GM19467 (cell line): ENCODE results near the gene SYT1.

Source experiments
- ATAC-seq: cut with Tn5 transposase; IDR thresholded peaks from one replicate; pipeline ENCODE4 v1.9.1; 2021; ENCODE audit warnings: mild to moderate bottlenecking, moderate library complexity; ENCODE audit not compliant: unreplicated experiment

Gene SYT1

DNA sequence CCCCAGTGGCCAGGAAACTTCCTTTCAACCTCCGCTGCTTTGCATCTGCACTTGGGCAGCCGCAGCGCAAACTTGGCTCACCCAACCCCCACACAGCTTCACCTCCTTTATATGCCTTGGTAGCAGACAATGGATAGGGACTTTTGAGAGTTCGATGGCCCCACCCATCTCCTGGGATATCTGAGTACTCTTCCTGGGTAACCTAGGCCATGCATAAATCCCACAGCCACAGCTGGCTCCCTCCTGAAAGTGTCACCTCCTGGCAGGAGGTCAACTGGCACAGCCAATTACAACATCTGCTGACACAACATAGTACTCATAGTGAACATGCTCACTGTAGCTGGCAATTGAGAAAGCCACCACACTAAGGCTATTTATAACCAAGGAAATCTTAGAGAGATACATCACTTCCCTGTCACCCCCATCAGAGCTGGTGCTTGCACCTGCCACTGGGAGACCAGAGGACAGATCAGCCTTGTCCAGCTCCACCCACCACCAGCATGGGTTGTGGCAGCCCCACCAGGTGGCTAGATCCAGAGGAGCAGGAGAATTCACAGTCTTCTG, 410.0 kb downstream of the SYT1 start:
- no peak for ATAC-seq

DNA sequence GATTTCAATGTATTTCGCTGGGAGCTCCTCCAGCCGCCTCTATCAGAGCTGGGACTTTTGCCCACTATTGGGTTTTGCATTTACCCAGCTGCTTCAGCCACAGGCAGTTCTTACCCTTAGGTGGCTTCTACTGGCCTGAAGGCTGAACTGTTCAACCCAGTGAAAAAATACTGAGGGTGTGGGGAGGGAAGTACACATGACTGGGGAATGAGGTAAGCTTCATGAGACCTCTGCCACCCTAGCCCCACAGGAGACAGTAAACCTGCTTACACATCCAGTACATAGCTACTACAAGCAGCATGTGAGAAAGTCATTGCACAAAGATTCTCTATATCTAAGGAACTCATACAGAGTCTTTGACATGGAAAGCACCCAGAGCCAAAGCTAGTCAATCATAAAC, 411.1 kb downstream of the SYT1 start:
- ATAC-seq: no peak

DNA sequence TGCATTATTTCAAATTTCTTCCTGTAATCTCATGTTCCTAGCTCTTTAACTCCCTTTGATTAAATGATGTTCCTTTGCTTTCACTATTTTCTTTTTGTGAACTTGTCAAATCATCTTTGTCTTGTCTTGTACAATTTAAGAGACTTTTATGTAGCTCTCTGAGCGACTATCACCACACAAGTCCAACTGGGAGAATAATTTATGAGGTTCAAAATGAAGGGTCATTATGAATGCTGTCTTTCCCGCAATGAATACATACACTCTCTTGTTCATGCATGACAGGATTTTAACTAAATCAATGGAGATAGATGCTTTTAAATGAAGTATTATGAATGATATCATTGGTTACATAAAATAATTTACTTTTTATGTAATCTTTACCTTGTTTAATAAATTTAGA, 418.8 kb downstream of the SYT1 start:
- ATAC-seq: no peak

DNA sequence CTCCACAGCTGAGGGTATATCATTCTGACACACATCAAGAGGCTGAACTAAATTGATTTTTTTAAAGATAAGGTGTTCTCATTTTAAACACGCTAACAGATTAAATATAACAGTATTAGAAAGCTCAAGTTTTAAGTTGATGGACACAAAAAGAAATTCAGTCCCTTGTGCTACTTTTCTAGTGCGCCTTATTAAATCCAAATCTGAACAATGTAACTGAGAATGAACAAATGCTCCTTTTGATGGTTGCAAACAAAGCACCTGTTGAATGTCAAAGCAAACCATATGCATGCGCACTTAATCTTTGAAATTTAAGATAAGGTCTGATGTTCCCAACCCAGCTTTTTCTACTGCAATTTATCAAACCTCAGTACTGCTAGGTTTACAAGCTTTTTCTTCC, 424.3 kb downstream of the SYT1 start:
- ATAC-seq: no peak

DNA sequence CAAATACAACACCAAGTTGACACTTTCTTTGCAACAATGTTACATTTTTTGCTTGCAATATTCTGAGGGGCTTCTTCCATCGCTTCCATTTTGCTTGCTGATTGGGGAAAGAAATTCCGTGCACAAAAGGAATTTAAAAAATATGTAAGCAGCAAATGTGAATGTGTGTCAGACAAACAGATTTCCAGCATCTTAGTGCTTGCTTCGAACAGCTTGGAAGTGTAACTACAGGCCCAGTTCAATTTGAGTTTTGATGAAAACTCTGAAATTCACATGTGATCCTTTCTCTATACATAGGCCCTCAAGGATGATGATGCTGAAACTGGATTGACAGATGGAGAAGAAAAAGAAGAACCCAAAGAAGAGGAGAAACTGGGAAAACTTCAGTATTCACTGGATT, 427.1 kb downstream of the SYT1 start:
- ATAC-seq: no peak

DNA sequence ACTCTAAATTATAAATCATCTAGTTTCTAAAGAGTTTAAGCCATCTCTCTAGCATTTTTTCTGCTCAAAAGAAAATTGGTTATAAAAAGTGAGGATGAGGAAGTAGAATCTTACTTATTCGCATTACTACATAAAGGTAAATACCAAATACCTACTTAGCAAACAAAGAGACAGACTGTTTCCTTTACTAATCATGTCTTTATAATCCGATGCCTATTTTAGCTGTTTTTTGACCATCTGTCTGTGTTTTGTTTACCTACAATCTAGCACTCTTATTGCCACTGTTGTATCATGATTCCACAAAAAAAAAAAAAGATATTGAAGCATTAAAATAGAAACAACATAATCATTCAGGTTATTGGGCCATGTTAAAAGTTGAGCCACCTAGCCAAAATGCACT, 430.0 kb downstream of the SYT1 start:
- ATAC-seq: no peak

DNA sequence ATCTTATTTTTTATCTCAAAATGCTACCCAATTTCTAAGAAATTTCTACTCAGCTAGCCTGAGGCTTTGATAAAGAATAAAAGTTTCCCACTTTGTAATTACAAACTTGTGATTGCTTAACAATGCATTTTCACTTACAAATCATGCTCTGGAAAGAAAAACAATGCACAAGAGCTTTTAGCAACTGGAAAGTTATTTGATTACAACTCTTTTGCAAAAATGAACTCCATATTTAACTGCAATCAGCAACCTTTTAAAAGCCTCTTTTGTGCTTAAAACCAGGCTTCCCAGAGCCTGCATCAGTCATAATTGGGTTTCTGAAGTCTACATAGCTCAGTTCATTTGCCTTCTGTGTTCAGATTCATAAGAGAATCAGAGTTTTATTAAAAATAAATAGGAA, 431.0 kb downstream of the SYT1 start:
- ATAC-seq: no peak

DNA sequence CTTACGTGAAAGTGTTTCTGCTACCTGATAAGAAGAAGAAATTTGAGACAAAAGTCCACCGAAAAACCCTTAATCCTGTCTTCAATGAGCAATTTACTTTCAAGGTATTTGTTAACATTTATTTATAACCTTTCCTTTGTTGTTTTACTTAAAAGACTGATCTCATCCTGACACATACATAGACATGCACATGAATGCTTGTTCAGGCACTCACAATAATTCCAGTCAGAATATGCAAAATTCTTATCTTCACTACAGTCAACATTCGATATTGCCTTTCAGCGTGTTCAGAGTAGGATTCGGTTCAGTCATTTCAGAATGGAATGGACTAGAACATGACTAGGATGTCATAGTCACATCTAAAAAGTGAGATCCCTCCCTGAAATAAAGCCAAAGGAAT, 431.6 kb downstream of the SYT1 start:
- ATAC-seq: no peak

DNA sequence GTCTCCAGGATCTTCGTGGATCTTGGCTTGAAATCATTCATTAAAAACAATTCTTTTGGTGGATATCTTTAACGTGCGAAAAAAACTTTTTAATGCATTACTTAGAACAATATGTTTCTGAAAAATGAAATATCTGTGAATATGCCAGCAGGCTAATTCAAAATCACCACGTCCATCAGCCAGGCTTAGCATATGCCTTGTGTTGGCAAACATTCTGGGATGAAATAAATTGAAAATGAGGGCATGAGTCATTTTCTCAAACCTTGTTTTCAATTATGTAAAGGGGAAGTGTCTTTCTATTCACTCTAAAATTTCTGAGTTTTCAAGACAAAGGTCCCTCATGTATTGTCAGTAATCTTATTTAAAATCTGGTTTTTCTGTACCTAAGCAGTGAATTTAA, 432.3 kb downstream of the SYT1 start:
- ATAC-seq: no peak

DNA sequence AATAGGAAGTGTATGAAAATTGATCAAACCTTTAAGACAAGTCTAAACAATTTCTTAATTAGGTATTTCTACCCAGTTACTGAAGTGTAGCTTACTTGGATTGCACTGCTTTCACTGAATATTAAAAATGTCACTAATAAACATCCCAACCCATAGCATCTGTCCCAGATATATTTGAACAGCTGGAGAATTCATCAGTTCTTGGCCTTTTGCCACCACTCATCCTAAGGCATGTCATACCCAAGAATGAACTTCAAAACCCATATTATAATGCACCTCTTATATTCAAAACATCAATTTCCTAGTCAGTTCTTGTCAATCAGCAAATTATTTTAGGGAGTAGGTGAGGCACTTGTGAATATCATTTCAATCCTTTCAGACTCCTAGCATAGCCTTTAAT, 433.9 kb downstream of the SYT1 start:
- no peak for ATAC-seq

DNA sequence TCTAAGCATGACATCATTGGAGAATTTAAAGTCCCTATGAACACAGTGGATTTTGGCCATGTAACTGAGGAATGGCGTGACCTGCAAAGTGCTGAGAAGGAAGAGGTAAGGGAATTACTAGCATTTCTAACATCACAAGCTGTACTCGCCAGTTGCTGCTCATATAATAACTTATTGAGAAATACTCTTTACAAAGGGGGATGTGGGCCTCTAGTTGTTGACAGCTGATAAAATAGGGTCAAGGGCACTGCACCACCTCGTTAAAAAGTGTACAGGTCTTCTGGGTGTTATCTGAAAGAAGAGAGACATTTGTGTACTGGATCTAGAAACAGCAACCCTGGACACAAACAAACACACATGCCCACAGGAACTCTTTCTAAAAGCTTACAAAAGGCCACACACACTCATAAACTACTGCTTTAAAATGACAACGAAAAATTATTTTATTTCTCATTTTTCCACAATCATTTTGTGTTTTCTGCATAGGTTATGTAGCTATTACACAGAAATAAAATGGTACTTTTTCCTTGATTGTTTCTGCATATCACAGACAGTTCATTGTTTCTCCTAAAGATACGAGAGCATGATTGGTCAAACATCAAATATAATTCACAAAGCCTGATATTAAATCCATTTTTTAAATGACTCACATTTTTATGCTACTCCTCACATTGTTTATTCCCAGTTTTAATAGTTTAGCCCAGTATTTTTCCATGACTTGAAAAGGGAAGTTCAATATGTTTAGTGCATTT, 435.0 kb downstream of the SYT1 start:
- ATAC-seq: no peak

DNA sequence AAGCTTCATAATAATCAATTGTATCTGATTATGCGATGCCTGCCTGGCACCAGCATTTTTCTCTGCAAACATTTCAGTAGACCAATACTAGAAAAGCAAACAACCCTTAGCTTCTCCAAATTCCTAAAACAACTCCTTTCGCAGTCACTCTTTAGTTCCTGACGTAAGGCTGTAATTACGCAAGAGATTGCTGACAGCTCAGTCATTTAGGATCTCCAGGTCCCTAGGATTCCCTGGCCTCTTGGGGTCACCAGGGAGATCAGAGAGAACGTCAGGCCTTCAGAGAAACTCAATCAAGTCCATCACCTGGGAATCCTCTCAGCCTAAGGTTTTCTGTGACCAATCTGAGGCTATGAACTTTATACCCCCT, 435.6 kb downstream of the SYT1 start:
- ATAC-seq: no peak

DNA sequence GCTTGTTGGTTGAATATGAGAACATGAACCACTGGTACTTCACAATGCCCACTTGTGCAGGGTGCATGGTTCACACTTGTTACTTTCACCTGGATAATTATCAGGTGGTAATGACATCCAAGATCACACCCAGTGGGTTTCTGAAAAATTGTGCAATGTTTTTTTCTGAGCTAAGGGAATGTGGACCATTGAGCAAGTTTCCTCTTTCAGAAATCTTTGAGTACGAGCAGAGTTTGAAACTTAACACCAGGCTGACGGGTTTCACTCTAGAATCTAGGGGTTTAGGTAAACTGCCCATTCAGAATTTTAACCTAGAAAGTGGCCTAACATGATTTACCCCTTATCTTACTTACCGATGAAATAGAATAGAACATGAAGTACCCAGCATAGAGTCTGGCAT, 436.6 kb downstream of the SYT1 start:
- ATAC-seq: no peak

DNA sequence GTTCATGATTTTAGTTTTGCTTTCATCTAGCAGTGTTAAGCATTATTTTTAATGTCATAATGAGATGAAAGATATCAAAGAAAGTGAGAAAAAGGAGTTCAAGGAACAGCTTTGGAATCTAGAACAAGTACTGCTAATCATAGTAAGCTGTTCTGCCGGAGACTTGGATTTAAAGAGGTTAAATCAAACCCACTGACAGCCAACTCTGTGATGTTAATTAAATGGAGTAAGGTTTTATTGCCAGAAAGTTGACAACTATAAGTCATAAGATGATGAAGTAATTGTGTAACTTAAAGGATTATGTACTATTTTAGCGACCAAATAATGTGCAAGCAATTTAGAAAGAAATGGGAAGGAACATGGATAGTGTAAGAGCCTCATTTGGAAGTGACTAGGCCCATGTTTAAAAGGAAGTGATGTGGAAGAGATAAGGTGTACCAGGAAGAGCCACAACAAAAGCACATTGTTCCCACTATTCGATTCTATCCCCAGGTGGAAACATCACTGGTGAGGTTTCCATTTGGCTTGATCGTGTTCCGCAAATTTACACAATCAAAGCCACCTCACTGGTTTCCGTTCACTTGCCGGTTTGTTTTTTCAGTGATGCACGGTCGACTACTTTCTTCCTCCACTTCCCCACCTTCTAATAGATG, 437.7 kb downstream of the SYT1 start:
- ATAC-seq: no peak

DNA sequence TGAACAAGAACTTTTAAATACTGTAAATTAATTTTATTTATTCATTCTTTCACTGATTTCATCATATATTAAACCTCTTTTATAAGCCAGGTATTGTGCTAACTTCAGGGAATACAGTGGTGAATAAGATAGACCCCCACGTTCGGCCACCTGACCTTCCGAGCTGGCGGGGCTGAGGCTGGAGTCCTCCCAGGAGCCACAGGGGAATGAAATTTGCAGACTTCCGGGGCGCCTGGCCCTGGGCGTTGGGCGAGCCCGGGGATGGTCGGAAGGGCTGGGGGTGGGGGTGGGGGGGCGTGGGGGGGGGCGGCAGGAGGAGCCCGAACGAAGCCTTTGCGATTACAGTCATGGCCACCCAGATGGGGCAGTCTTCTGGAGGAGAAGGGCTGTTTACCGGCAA, 442.8 kb downstream of the SYT1 start:
- ATAC-seq: no peak

DNA sequence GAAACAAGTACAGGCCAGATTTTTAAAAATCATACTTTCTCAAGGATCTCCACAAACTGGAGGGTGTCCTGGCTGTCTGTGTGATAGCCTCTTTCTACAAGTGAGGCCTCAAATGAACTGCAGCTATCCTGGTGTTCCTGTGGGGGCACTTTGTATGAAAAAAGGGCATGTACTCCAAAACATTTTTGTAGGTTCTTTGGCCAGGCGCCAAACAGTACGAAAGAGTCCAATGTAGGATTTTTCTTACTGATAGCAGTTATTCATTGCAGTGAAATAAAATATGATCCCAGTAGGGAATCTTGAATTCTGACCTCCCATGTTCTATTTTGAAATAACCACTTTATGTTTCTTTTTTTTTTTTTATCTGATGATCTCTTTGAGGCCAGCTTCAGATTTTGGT, 444.5 kb downstream of the SYT1 start:
- ATAC-seq: no peak

DNA sequence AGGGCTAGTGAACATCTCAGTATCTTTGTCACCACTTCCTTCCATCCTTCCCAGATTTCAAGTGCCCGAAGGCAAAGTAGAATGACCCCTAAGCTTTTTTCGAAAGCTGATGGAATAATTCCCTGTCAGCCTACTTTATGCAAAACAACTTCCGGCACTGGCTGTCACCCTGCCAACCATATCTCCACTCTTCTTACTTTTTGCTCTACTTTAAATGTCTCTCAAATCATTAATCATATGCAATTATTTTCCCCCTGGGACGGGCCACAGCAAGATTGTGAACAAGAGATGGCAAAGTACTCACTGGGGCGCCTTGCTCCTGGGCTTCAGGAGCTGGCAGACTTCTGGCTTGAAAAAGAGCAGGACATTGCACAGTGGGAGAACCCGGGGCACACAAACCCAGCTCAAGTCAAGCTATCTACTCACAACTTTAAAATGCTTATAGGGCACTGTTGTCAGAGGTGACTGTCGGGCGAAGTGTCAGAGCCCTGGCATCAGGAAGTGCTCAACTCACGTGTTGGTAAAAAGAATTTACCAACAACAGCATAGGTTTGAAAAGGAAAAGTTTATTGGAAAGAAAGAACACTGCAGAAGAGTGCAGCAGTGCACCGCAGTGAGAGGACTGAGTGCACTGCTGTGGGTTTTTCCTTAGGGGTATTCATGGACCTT, 452.7 kb downstream of the SYT1 start:
- ATAC-seq: no peak

DNA sequence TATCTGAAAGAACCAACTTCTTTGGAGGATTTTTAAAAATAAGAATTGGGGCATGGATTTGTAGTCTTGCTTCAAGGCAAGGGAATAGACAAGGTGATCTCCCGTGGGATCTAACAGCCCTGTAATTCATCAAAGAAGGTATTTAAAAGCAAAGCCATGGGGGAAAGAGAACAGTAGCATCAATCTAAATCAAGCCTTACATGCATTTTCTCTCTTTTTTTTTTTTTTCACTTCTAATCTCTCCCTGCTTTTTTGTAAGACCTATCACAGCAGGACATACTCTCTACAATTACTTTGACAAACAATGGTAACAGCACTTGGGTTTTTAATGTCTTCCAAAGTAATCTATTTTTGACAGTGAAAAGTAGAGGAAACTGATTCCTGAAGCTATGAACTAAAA, 458.3 kb downstream of the SYT1 start:
- ATAC-seq: no peak

DNA sequence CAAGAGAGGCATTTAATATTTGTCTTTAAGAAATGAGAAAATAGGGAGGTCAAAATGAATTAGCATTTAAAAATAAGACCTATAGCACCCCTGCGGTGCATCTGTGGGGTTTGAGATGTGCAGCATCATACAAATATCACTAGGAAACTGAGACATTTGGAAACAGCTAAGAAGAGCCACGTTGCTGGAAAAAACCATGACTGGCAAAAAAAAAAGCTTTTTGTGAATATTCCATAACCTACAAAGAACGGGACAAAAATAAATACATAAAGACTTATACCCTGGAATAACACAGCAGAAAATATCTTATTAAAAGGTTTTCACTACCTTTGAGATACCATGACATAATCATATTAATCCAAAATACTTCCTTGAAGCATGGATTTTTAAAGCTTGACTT, 460.0 kb downstream of the SYT1 start:
- ATAC-seq: no peak

DNA sequence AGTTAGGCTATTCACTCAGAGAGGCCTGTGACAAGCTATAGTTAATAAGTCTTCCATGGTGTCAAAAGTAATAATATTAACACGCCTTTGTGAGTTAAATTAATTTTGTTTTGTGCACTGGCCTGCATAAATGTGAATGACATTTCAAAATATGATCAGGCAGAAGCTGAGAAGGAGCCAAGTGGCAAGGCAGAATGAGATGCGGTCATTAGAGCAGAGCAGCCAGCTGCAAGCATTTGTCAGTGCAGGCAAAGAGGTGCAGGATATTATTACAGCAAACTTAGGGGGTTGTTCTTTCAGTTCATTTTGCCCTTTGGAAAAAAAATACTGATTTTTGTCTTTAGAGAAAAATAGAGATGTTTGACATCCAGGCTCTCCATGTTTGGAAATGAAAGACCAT, 461.6 kb downstream of the SYT1 start:
- no peak for ATAC-seq

DNA sequence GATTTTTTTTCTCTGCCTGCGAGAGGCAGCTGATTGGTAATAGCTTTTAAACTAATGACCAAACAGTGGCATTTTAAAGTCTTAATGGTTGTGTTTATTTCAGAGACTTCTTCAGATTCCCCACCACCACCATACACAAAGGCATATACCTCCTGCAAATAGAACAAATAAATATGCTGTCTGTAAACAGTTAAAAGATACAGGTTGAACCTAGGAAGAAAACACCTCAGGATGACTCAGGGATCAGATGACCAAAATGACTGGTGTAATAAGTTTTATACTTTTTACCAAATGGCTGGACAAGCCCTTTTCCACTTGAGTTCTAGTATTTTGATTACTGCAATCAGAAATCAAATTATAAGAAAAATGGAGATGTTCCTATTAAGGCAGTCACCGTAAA, 462.1 kb downstream of the SYT1 start:
- no peak for ATAC-seq

DNA sequence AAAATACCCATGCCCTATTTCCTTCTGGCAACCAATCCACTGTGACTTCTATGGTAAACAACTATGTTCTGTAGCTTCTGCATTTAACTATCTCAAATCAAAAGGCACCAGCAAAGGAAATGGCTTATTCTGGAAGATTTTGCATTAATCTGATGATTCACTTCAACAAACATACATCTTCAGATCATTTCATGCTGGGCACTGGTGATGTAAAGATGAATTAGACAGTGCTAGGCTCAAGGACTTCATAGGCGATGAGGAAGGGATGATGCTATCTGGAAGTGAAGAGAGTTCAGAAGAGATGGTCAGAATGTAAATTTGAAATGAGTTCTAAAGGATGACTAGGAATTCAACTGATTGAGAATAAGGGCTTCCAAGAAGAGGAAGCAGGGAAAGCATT, 462.9 kb downstream of the SYT1 start:
- ATAC-seq: no peak
